ENCODE results near the gene ALDOC. TPM values are rescaled to one million over a fixed set of nuclear protein-coding genes. Genes with fewer than 3 reads are reported as not detected.

Gene ALDOC
- total and polyA plus RNA-seq, 7 experiments from 2014 or later = 24.5 to 159 (median 41.1) TPM

- no peaks in the 10 kb centered on the region for H3K9me3 ChIP-seq (ENCODE audit: control insufficient read depth in 2 of 3, low read length in 3 of 3)
- H3K27me3 ChIP-seq (ENCODE audit: control insufficient read depth in 2 of 2, insufficient read depth in 2 of 2, low read length in 2 of 2) = no peaks in the 10 kb centered on the region
- peaks cover 3 to 13% (median 7%) of the 10 kb centered on the region in 3 experiments for H3K36me3 ChIP-seq (ENCODE audit: control insufficient read depth in 2 of 3, insufficient read depth in 3 of 3, low read length in 3 of 3)
- H3K27ac ChIP-seq (ENCODE audit: low read depth, low read length) = peak overlapping the region; percentile 89
- peak overlapping the region; percentile 33 for H3K4me3 ChIP-seq (ENCODE audit: low read length)
- no peaks in the 10 kb centered on the region for H3K27me3 Mint-ChIP-seq
- CTCF ChIA-PET = interaction anchor here (0.5 to 2.1 kb wide), 7 partner anchors 9 to 117 kb away, joined by 3 to 13 read pairs (median 4); partner anchors contain the start of gene PIGS
- DNase-seq (peak; percentile 50 to 84 (median 64)), ATAC-seq (peak; percentile 82)
- peaks cover 0 to 20% (median 10%) of the 10 kb centered on the region in 5 donors for H3K36me3 Mint-ChIP-seq
- no peaks in the 10 kb centered on the region for H3K9me3 Mint-ChIP-seq
- intact Hi-C loops (cut with micrococcal nuclease) = loop anchor here (1.0 to 10.0 kb wide), 9 partner anchors 27 to 507 kb away; partner anchors contain the start of genes ALDOC (in 1 of the 2), BLTP2 (in 1 of the 2), IFT20 (in 1 of the 2) and NLK (in 1 of the 2)
- H3K4me1 ChIP-seq (ENCODE audit: control insufficient read depth in 2 of 2, insufficient read depth in 2 of 2, low read length in 2 of 2) = peaks cover 35 to 44% of the 10 kb centered on the region in 2 donors
- peak overlapping the region; percentile 82 to 98 (median 92) for H3K27ac Mint-ChIP-seq
- H3K4me3 Mint-ChIP-seq = peak overlapping the region; percentile 11 to 100 (median 64)
- peaks cover 43 to 63% (median 55%) of the 10 kb centered on the region in 7 donors for H3K4me1 Mint-ChIP-seq
- POLR2A ChIA-PET = interaction anchor here (0.6 to 10.1 kb wide), 10 partner anchors 12 to 1519 kb away, joined by 3 to 102 read pairs (median 4); partner anchors contain the start of genes ALDOC, PIGS, SPAG5 and SUPT6H
Measured at GRCh38 chr17:28549236-28550132, 27.2 kb downstream of the ALDOC start.

GRCh38 chr17:28548417-28549130 lies 28.1 kb downstream of the ALDOC start:
- peak overlapping the region; percentile 82 to 98 (median 92) for H3K27ac Mint-ChIP-seq
- Histone ChIP-seq H3K27me3 (ENCODE audit: control insufficient read depth in 2 of 2, insufficient read depth in 2 of 2, low read length in 2 of 2) (no peaks in the 10 kb centered on the region), H3K27ac (ENCODE audit: low read depth, low read length) (peak overlapping the region; percentile 89), H3K36me3 (ENCODE audit: control insufficient read depth in 2 of 3, insufficient read depth in 3 of 3, low read length in 3 of 3) (peaks cover 0 to 4% (median 0%) of the 10 kb centered on the region in 3 experiments), H3K4me3 (ENCODE audit: low read length) (no peak overlapping the region), H3K9me3 (ENCODE audit: control insufficient read depth in 2 of 3, low read length in 3 of 3) (no peaks in the 10 kb centered on the region), H3K4me1 (ENCODE audit: control insufficient read depth in 2 of 2, insufficient read depth in 2 of 2, low read length in 2 of 2) (peaks cover 35 to 44% of the 10 kb centered on the region in 2 donors)
- ATAC-seq (no peak), DNase-seq (no peak)
- ChIA-PET CTCF (interaction anchor here (0.5 to 2.1 kb wide), 6 partner anchors 8 to 128 kb away, joined by 3 to 13 read pairs (median 4); partner anchors contain the start of gene PIGS), POLR2A (interaction anchor here (0.8 to 10.1 kb wide), 5 partner anchors 13 to 51 kb away, joined by 3 to 102 read pairs (median 11); partner anchors contain the start of genes ALDOC, PIGS and SPAG5)
- peaks cover 0 to 14% (median 1%) of the 10 kb centered on the region in 5 donors for H3K36me3 Mint-ChIP-seq
- H3K4me1 Mint-ChIP-seq = peaks cover 40 to 58% (median 55%) of the 10 kb centered on the region in 7 donors
- H3K4me3 Mint-ChIP-seq = peak overlapping the region in 9 of 10 donors; percentile 48 to 100 (median 67)
- no peaks in the 10 kb centered on the region for H3K27me3 Mint-ChIP-seq
- no peaks in the 10 kb centered on the region for H3K9me3 Mint-ChIP-seq
- intact Hi-C loops (cut with micrococcal nuclease) = loop anchor here (1.0 to 10.0 kb wide), 7 partner anchors 28 to 314 kb away; partner anchors contain the start of genes ALDOC (in 1 of the 2), IFT20 (in 1 of the 2), SPAG5 (in 1 of the 2) and TNFAIP1 (in 1 of the 2)

DNA sequence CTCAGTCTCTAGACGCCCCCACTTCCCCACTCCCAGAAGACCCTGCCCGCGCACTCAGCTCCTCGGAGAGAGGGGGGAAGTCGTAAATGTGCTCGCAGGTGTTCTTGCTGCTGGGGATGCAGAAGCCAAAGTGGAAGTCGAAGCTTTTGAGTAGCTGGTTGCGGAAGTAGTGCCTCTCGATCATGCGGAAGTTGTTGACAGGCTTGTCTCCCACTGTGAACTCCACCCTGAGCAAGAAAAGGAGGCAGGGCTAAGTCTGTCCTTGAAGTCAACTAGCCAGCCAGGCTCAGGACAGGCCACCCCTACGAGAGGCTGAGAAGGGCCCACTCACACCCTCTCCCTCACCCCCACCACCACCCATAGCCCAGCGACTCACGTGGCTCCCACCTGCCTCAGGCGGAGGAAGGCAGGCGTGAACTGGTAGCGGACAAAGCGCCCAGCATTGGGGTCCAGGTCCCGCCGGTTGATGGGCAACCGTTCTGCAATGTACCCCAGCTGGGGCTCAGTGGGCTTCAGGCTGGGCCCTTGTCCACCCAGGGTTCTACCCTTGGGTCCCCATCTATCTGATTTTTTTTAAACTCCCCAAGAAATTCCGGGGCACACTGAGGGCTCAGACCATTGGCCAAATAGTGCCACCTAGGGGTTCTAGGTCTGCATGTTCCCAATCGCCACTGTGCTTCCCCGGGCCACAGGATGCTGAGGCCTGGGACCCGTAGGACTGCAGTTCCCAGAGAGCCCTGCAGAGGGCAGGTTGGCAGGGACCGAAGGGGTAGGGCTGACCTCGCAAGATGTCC lies 28.9 kb downstream of the ALDOC start:
- no peaks in the 10 kb centered on the region for H3K27me3 Mint-ChIP-seq
- peaks cover 32 to 44% of the 10 kb centered on the region in 2 donors for H3K4me1 ChIP-seq (ENCODE audit: control insufficient read depth in 2 of 2, insufficient read depth in 2 of 2, low read length in 2 of 2)

GRCh38 chr17:28547096-28547622 lies 29.5 kb downstream of the ALDOC start:
- ChIA-PET POLR2A (interaction anchor here (0.6 to 10.1 kb wide), 8 partner anchors 9 to 132 kb away, joined by 3 to 102 read pairs (median 4); partner anchors contain the start of genes ALDOC, PIGS and SPAG5), CTCF (interaction anchor here (0.6 to 1.1 kb wide), 2 partner anchors 66 to 908 kb away, joined by 3 read pairs; no protein-coding TSS in a partner anchor)
- H3K9me3 Mint-ChIP-seq = no peaks in the 10 kb centered on the region
- peaks cover 35 to 55% (median 47%) of the 10 kb centered on the region in 7 donors for H3K4me1 Mint-ChIP-seq
- intact Hi-C loops (cut with micrococcal nuclease) = loop anchor here (10.0 kb wide), 2 partner anchors 212 to 312 kb away; partner anchors contain the start of genes IFT20 (in 1 of the 2) and TNFAIP1 (in 1 of the 2)
- peak overlapping the region; percentile 82 to 98 (median 96) for H3K27ac Mint-ChIP-seq
- Histone ChIP-seq H3K9me3 (ENCODE audit: control insufficient read depth in 2 of 3, low read length in 3 of 3) (no peaks in the 10 kb centered on the region), H3K4me1 (ENCODE audit: control insufficient read depth in 2 of 2, insufficient read depth in 2 of 2, low read length in 2 of 2) (peaks cover 30 to 44% of the 10 kb centered on the region in 2 donors), H3K27me3 (ENCODE audit: control insufficient read depth in 2 of 2, insufficient read depth in 2 of 2, low read length in 2 of 2) (no peaks in the 10 kb centered on the region), H3K4me3 (ENCODE audit: low read length) (no peak overlapping the region), H3K27ac (ENCODE audit: low read depth, low read length) (peak overlapping the region; percentile 89), H3K36me3 (ENCODE audit: control insufficient read depth in 2 of 3, insufficient read depth in 3 of 3, low read length in 3 of 3) (no peaks in the 10 kb centered on the region)
- H3K4me3 Mint-ChIP-seq = peak overlapping the region; percentile 65 to 99 (median 74)
- ATAC-seq = no peak
- DNase-seq = no peak
- H3K36me3 Mint-ChIP-seq = peaks cover 0 to 6% (median 0%) of the 10 kb centered on the region in 5 donors
- no peaks in the 10 kb centered on the region for H3K27me3 Mint-ChIP-seq

More for the DNA sequence above, 28.9 kb downstream of the ALDOC start:
- Mint-ChIP-seq H3K9me3 (no peaks in the 10 kb centered on the region), H3K27ac (peak overlapping the region; percentile 82 to 98 (median 96)), H3K36me3 (peaks cover 0 to 9% (median 0%) of the 10 kb centered on the region in 5 donors), H3K4me1 (peaks cover 38 to 55% (median 50%) of the 10 kb centered on the region in 7 donors), H3K4me3 (peak overlapping the region; percentile 65 to 100 (median 76))
- ChIA-PET POLR2A (interaction anchor here (0.6 to 10.1 kb wide), 9 partner anchors 9 to 132 kb away, joined by 3 to 102 read pairs (median 3); partner anchors contain the start of genes ALDOC, PIGS and SPAG5), CTCF (interaction anchor here (0.6 to 2.1 kb wide), 4 partner anchors 23 to 908 kb away, joined by 3 to 13 read pairs (median 4); partner anchors contain the start of gene PIGS)
- DNase-seq = peak; percentile 40 to 80 (median 46)
- peak overlapping the region; percentile 89 for H3K27ac ChIP-seq (ENCODE audit: low read depth, low read length)
- intact Hi-C loops (cut with micrococcal nuclease) = loop anchor here (1.0 to 10.0 kb wide), 5 partner anchors 51 to 313 kb away; partner anchors contain the start of genes IFT20 (in 1 of the 2), SPAG5 (in 1 of the 2) and TNFAIP1 (in 1 of the 2)
- peak; percentile 63 for ATAC-seq
- no peaks in the 10 kb centered on the region for H3K36me3 ChIP-seq (ENCODE audit: control insufficient read depth in 2 of 3, insufficient read depth in 3 of 3, low read length in 3 of 3)
- H3K4me3 ChIP-seq (ENCODE audit: low read length) = no peak overlapping the region
- H3K9me3 ChIP-seq (ENCODE audit: control insufficient read depth in 2 of 3, low read length in 3 of 3) = no peaks in the 10 kb centered on the region
- H3K27me3 ChIP-seq (ENCODE audit: control insufficient read depth in 2 of 2, insufficient read depth in 2 of 2, low read length in 2 of 2) = no peaks in the 10 kb centered on the region

DNA sequence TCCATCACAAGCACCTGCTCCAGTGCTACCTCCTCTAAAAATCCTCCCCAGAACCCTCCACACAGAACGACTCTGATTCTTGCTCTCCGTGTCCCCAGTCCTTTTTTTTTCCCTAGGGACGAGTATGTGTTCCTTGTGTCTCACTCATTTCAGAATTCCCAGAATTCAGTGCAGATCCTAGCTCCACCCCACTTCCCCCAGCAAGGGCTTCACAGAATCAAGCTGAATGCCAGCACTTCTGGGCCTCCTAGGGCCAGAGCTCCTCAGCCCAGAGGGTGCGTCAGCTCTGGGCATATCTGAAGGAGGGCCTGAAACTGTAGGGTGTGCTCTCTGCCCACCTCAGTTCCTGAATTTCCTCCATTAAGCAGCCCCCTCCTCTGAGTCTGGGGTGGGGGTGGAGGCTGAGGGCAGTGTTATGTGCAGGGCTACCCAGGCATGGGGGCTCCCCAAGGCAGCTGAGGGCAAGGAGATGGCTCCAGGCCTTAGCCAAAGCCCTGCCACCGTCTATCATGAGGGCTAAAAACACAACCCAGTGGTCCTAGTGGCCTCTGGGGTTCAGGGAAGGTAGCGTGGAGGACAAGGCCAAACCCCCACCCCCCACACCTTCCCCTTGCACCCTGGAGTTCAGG lies 30.8 kb downstream of the ALDOC start:
- H3K4me1 Mint-ChIP-seq = peaks cover 24 to 44% (median 36%) of the 10 kb centered on the region in 7 donors
- H3K27ac ChIP-seq (ENCODE audit: low read depth, low read length) = no peak overlapping the region
- ChIA-PET CTCF (interaction anchor here (0.6 to 1.1 kb wide), 2 partner anchors 67 to 758 kb away, joined by 3 read pairs; no protein-coding TSS in a partner anchor), POLR2A (interaction anchor here (1.2 to 10.1 kb wide), 4 partner anchors 10 to 31 kb away, joined by 3 to 102 read pairs (median 10); partner anchors contain the start of genes ALDOC and PIGS)
- no peaks in the 10 kb centered on the region for H3K9me3 ChIP-seq (ENCODE audit: control insufficient read depth in 2 of 3, low read length in 3 of 3)
- no peak overlapping the region for H3K4me3 ChIP-seq (ENCODE audit: low read length)
- peaks cover 22 to 33% of the 10 kb centered on the region in 2 donors for H3K4me1 ChIP-seq (ENCODE audit: control insufficient read depth in 2 of 2, insufficient read depth in 2 of 2, low read length in 2 of 2)
- peaks cover 0 to 4% (median 0%) of the 10 kb centered on the region in 5 donors for H3K36me3 Mint-ChIP-seq
- no peaks in the 10 kb centered on the region for H3K36me3 ChIP-seq (ENCODE audit: control insufficient read depth in 2 of 3, insufficient read depth in 3 of 3, low read length in 3 of 3)
- no peaks in the 10 kb centered on the region for H3K27me3 ChIP-seq (ENCODE audit: control insufficient read depth in 2 of 2, insufficient read depth in 2 of 2, low read length in 2 of 2)
- no peak for DNase-seq
- intact Hi-C loops (cut with micrococcal nuclease) = loop anchor here (10.0 kb wide), 2 partner anchors 211 to 311 kb away; partner anchors contain the start of genes IFT20 (in 1 of the 2) and TNFAIP1 (in 1 of the 2)
- peak overlapping the region in 6 of 9 donors; percentile 19 to 74 (median 58) for H3K27ac Mint-ChIP-seq
- ATAC-seq = no peak
- H3K27me3 Mint-ChIP-seq = no peaks in the 10 kb centered on the region
- no peak overlapping the region for H3K4me3 Mint-ChIP-seq
- H3K9me3 Mint-ChIP-seq = no peaks in the 10 kb centered on the region
